GM12878 (cell line): ENCODE measurements around the gene SCP2. TPM values are rescaled to one million over a fixed set of nuclear protein-coding genes. Genes with fewer than 3 reads are reported as not detected.

Source experiments
- ATAC-seq: fragments of 200-7000 bp; cut with Tn5 transposase; 3 replicates; pipeline ENCODE4 v1.9.1; 2020; ENCODE audit warnings: mild to moderate bottlenecking, moderate library complexity
- BruUV-seq: library from RNA; stranded (reverse); fragments of 400-500 nt; replicated peaks from 2 replicates; lab custom pipeline; 2021; lab: Mats Ljungman, UMichigan
- CTCF ChIA-PET: fragments of 300-600 bp; sonication (Branson Sonifier 250); formaldehyde crosslinking; extraction: SDS; loops from one replicate; lab custom pipeline; 2021; ENCODE audit warnings: inconsistent platforms; lab: Yijun Ruan, JAX
- POLR2A ChIA-PET: fragments of 350-600 bp; formaldehyde crosslinking; extraction: SDS; loops from one replicate; lab custom pipeline; 2021; ENCODE audit warnings: inconsistent platforms; lab: Charles Lee
- RAD21 ChIA-PET: fragments of 300-600 bp; sonication (Branson Sonifier 250); formaldehyde crosslinking; loops from one replicate; lab custom pipeline; 2023; ENCODE audit warnings: antibody characterized with exemption; ENCODE audit not compliant: unreplicated experiment; lab: Charles Lee
- SMC1A ChIA-PET: fragments of 300-600 bp; sonication (Branson Sonifier 250); formaldehyde crosslinking; loops from one replicate; lab custom pipeline; 2023; ENCODE audit not compliant: unreplicated experiment, uncharacterized antibody; lab: Charles Lee
- DNase-seq: peaks from one replicate; pipeline ENCODE4 v3.0.0-alpha.2; 2011; ENCODE audit warnings: low read depth, low spot score
- FAIRE-seq: peaks from 3 replicates; lab custom pipeline; 2011; peaks lifted over from hg19 to GRCh38; lab: Jason Lieb, UNC
- H2AFZ ChIP-seq: 2 replicates; pipeline ENCODE4 v1.6.0; 2011; ENCODE audit warnings: low read depth, low read length, control low read depth; ENCODE audit not compliant: control insufficient read depth
- H3K27ac ChIP-seq: 2 replicates; pipeline ENCODE4 v1.5.1; 2011; ENCODE audit warnings: control low read depth; ENCODE audit not compliant: control insufficient read depth, insufficient read depth
- H3K27me3 ChIP-seq, 2 experiments: replicated peaks in 1 of 2; 2 replicates each; pipeline versions ENCODE4 v1.6.0 to v1.6.1; 2011; ENCODE audit warnings: low read length in 1 of 2; ENCODE audit not compliant: control insufficient read depth in 2 of 2, insufficient read depth in 2 of 2
- H3K36me3 ChIP-seq, 2 experiments: 2 replicates each; pipeline ENCODE4 v1.5.1; 2011; ENCODE audit warnings: low read length in 1 of 2; ENCODE audit not compliant: control insufficient read depth in 2 of 2, insufficient read depth in 2 of 2
- H3K4me1 ChIP-seq: 2 replicates; pipeline ENCODE4 v1.6.1; 2011; ENCODE audit warnings: mild to moderate bottlenecking, low read length, moderate library complexity, mixed read lengths; ENCODE audit not compliant: control insufficient read depth, insufficient read depth
- H3K4me2 ChIP-seq: 2 replicates; pipeline ENCODE4 v1.6.0; 2011; ENCODE audit warnings: control low read depth; ENCODE audit not compliant: control insufficient read depth, insufficient read depth
- H3K4me3 ChIP-seq: fragments of 200-600 bp; sonication (generic); 2 replicates; pipeline ENCODE4 v1.5.1; 2016
- H3K79me2 ChIP-seq: 2 replicates; pipeline ENCODE4 v1.6.0; 2011; ENCODE audit warnings: low read length; ENCODE audit not compliant: control insufficient read depth, insufficient read depth
- H3K9ac ChIP-seq: 2 replicates; pipeline ENCODE4 v1.8.0; 2011; ENCODE audit warnings: low read length, control low read depth, mixed read lengths; ENCODE audit not compliant: control insufficient read depth, insufficient read depth
- H3K9me3 ChIP-seq: replicated peaks from 3 replicates; pipeline ENCODE4 v1.5.1; 2011; ENCODE audit warnings: mild to moderate bottlenecking, low read length; ENCODE audit not compliant: control insufficient read depth, insufficient read depth
- H4K20me1 ChIP-seq: 2 replicates; pipeline ENCODE4 v1.6.0; 2011; ENCODE audit not compliant: control insufficient read depth, insufficient read depth
- BHLHE40 ChIP-seq, 2 experiments: fragments of 450-650 bp in 1 of 2; IDR thresholded peaks; 2 replicates each; pipeline ENCODE4 v1.6.1; 2011 to 2017; ENCODE audit warnings: low read depth in 2 of 2, borderline replicate concordance in 1 of 2, improper control_type of control experiment in 1 of 2, low read length in 1 of 2, mild to moderate bottlenecking in 1 of 2
- EZH2 ChIP-seq: IDR thresholded peaks from 2 replicates; pipeline ENCODE4 v1.6.1; 2012; ENCODE audit warnings: low read depth, mild to moderate bottlenecking, control low read depth, inconsistent platforms, low read length, borderline replicate concordance; ENCODE audit not compliant: control insufficient read depth
- FOXK2 ChIP-seq: fragments of 450-650 bp; IDR thresholded peaks from 2 replicates; pipeline ENCODE4 v1.6.1; 2017; ENCODE audit warnings: mild to moderate bottlenecking, moderate library complexity
- MTA3 ChIP-seq: IDR thresholded peaks from 2 replicates; pipeline ENCODE4 v1.6.1; 2012; ENCODE audit warnings: low read length, inconsistent platforms, borderline replicate concordance
- REST ChIP-seq: IDR thresholded peaks from 2 replicates; pipeline ENCODE4 v1.6.1; 2012; ENCODE audit warnings: mild to moderate bottlenecking, low read depth, low read length
- STAT3 ChIP-seq: IDR thresholded peaks from 2 replicates; pipeline ENCODE4 v1.6.1; 2011; ENCODE audit warnings: low read depth, low read length, improper control_type of control experiment
- SUZ12 ChIP-seq: fragments of 200-600 bp; sonication (generic); IDR thresholded peaks from one replicate; pipeline ENCODE4 v1.6.1; 2018; ENCODE audit warnings: antibody characterized with exemption, mild to moderate bottlenecking; ENCODE audit not compliant: unreplicated experiment
- ZBTB4 ChIP-seq: fragments of 450-650 bp; formaldehyde crosslinking; IDR thresholded peaks from 2 replicates; pipeline ENCODE4 v1.4.0; 2022; ENCODE audit warnings: mild to moderate bottlenecking, moderate library complexity
- WGBS: methylation state at CpG from one replicate; pipeline ENCODE4 v1.1.6; 2016; ENCODE audit warnings: low lambda C conversion rate; ENCODE audit not compliant: insufficient replicate concordance, insufficient coverage; ENCODE audit errors: missing lambda C conversion rate; 5-methylcytosine and 5-hydroxymethylcytosine counted together
- in situ Hi-C: fragments of 300-500 bp; cut with MboI; formaldehyde crosslinking; loops from 9 replicates; pipeline ENCODE4 v1.14.3; 2018; ENCODE audit warnings: mixed read lengths
- intact Hi-C: fragments of 100-400 bp; cut with micrococcal nuclease; formaldehyde crosslinking; loops from one replicate; pipeline ENCODE4 v1.14.2; 2022; ENCODE audit not compliant: unreplicated experiment
- polyA plus RNA-seq, 11 experiments: library from polyadenylated mRNA; depleted of rRNA in 4 of 11; unstranded in 6 of 11; stranded (reverse) in 5 of 11; fragments of >200 nt; fragmentation: Nextera tagmentation in 4 of 11; fragmentation: Illumina TruSeq in 1 of 11; extraction: Ambion mirVana in 4 of 11; extraction: Trizol in 1 of 11; gene quantifications; 1 replicate in 1 of 11; 2 replicates in 10 of 11; pipeline versions ENCODE4 v1.2.1 to v1.2.3, GENCODE V29; 2011 to 2016; ENCODE audit warnings: inconsistent platforms in 2 of 11, missing spikeins in 2 of 11, low read depth in 1 of 11
- total RNA-seq, 4 experiments: library from RNA; depleted of rRNA in 3 of 4; stranded (reverse); fragments of >200 nt in 3 of 4; fragmentation: Illumina TruSeq in 1 of 4; extraction: Trizol in 1 of 4; gene quantifications; 2 replicates each; pipeline versions ENCODE4 v1.2.1 to v1.2.3, GENCODE V29; 2013 to 2021

The SCP2 gene
- total and polyA plus RNA-seq, 10 of the 15 experiments (the other 5 are each of a cell fraction or from before 2014, with no cell fraction given) = 74.3 to 327 (median 127) TPM

GRCh38 chr1:53011175-53011574 is 84.1 kb downstream of the SCP2 start:
- FAIRE-seq = no peak
- ChIA-PET SMC1A (interaction anchor here (1.1 kb wide), 1 partner anchor 8 kb away, joined by 3 read pairs; no protein-coding TSS in a partner anchor), RAD21 (no interaction called here), POLR2A (interaction anchor here (0.5 kb wide), 1 partner anchor 1408 kb away, joined by 4 read pairs; no protein-coding TSS in a partner anchor)
- Histone ChIP-seq H3K27ac (no peak overlapping the region), H2AFZ (no peak overlapping the region), H3K79me2 (peaks cover 9% of the 10 kb centered on the region), H4K20me1 (no peaks in the 10 kb centered on the region), H3K4me1 (no peaks in the 10 kb centered on the region)
- ATAC-seq = no peak
- in situ Hi-C loops = no loop called here
- TF ChIP-seq FOXK2 = no peak
- TF ChIP-seq STAT3 = no peak
- no peak for TF ChIP-seq EZH2
- TF ChIP-seq ZBTB4 = no peak
- TF ChIP-seq REST = no peak
- TF ChIP-seq MTA3 = no peak
- no peak for TF ChIP-seq SUZ12
- TF ChIP-seq BHLHE40 (IDR thresholded peaks at IDR 0.05; ENCODE audit: borderline replicate concordance in 1 of 2, low read depth in 2 of 2, low read length in 1 of 2) = no peak
- TF ChIP-seq, all 136 proteins: peak for 0
- WGBS = 64% methylated on average over 4 of the region's 4 CpGs
- H3K4me2 ChIP-seq = no peak overlapping the region
- no peak for DNase-seq
- no TSS peak for BruUV-seq
- no peaks in the 10 kb centered on the region for H3K9me3 ChIP-seq
- no peaks in the 10 kb centered on the region for H3K36me3 ChIP-seq
- H3K4me3 ChIP-seq = no peak overlapping the region
- no peak overlapping the region for H3K9ac ChIP-seq
- CTCF ChIA-PET = no interaction called here
- no peaks in the 10 kb centered on the region for H3K27me3 ChIP-seq
- intact Hi-C loops = no loop called here
